HS-5 (cell line): Measurements from ENCODE around the gene POU2AF2.
"Not testable (repeated sequence)": the region's sequence is repeated elsewhere in the genome, so short reads cannot be mapped to it uniquely, and the experiment has no call there.

Source experiments
- DNase-seq: peaks from one replicate; pipeline ENCODE4 v3.0.0-alpha.2; 2012; ENCODE audit warnings: low read depth

Gene POU2AF2

DNA sequence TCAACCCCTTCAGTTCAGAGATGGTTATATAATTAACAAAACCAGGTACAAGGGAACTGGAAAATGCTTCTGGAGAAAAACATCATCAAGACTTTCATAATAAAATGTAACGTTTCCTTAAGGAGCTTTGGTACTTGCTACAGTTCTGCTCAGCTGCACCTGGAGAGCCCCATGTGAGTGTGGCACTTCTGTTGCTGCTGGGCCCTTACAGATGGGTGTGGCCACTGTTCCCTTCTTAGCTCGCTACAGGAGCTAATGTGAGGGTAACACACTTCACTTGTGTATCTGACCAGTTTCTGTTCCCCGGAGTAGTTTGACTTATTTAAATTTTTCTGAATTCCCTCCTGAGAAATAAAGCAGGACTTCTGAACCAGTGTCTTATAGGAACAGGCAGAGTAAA is 56.8 kb downstream of the POU2AF2 start:
- DNase-seq: no peak

- no peak for DNase-seq
Observed at GRCh38 chr11:111303461-111303860, 57.9 kb downstream of the POU2AF2 start.

DNA sequence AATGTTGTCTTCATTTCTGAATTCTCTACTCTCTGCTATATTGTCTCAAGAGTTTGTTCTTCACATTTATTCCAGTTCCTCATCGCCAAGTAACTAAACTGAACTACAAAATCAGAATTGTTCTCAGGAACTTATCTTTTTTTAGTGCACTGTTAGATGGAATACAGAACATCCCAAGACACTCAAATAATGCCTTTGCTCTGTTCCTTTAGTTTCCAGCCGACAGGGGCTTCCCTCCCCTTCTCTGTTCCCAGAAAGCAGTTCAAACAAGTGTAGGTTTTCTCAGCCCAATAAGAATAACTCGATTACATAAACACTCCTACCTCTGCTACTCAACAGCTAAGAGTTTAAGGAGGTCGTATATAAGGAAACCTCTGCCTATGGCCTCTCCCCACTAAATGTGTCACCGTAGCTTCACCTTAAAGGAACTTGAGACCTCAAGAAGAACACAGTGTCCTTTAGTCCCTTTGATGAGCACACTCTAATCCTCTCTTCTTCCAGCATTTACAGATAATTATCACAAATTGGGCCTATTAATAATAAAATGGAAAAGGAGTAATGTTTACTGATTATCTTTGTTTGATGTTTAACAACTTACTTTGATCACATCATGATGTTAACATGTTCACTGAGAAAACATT is 59.8 kb downstream of the POU2AF2 start:
- DNase-seq: no peak

DNA sequence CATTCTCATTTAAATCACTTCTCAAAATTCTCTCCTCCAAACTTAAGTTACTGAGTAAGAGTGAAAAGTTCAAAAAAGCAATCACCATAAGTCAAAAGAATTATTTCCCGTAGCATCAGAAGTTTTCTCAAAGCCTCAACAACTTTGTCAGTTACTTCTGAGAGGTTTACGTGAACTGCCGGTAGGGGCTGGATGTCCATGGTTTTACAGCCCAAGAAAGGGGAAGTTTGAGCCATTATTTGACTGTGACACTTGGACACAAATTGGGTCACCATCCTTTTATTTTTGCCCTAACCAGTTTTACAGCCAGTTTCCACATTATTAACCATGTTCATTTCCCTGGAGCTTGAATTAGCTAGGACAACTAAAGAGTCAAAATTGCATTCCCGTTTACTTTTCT is 60.4 kb downstream of the POU2AF2 start:
- no peak for DNase-seq

GRCh38 chr11:111306321-111306720 is 60.8 kb downstream of the POU2AF2 start:
- no peak for DNase-seq

GRCh38 chr11:111307472-111308108 is 62.1 kb downstream of the POU2AF2 start:
- DNase-seq: no peak

DNA sequence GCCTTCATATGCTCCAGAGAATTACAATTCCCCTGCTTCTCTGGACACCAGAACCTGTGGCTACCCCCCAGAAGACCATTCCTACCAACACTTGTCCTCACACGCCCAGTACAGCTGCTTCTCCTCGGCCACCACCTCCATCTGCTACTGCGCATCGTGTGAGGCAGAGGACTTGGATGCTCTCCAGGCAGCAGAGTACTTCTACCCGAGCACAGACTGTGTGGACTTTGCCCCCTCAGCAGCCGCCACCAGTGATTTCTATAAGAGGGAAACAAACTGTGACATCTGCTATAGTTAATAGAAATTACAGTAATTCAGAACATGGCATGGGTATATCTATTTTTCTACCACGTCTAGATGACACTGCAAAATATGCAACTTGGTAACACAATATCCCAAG is 62.6 kb downstream of the POU2AF2 start:
- DNase-seq: no peak

DNA sequence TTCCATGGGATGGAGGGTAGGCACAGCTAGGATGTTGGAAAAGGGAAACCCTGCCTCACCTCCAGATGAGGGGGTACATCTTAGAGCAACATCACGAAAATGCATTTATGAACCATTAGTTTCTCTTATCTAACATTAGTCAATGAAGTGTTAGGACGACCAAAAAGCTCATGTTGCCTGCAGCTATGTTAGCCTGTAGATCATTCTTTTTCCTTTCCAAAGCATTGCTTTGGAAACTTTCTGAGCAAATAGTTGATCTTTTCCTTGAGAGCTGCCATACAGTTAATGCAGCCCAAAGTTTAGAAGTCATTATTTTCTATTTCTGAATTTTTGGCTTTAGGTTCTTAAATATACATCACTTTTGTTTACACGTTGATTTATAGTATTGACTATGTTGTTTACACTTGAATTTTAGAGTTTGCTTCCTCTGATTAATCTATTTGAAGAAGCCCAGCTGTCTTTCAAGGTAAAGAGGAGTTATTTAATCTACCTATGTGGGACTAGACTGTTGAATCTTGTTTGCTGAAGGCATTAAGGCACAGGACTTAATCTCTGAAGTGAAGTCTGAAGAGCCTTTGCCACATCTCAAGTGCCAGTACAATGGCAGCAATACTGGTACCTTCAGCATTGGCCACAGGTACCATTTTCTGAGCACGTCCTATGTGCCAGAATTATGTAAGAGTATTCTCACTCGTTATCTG is 63.8 kb downstream of the POU2AF2 start:
- DNase-seq: no peak

DNA sequence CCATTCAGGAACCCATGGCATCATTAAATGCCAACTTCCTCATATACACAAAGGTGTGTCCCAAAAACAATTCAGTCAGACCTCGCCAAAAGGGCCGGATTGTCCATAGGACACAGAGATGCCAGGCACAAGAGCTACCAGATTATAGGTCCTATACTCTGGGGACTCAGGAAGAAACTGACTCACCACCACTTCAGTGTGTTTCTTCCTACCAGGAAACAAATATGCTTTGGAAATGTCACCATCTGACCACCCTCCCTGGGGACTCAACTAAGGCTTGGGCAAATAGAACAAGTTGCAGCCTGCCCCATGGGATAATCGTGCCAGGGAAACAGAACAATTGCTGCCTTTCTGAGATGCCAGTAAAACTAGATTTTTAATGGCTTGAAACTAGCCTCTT is 64.6 kb downstream of the POU2AF2 start:
- no peak for DNase-seq

GRCh38 chr11:111310723-111311122 is 65.2 kb downstream of the POU2AF2 start:
- no peak for DNase-seq

GRCh38 chr11:111312076-111312475 is 66.6 kb downstream of the POU2AF2 start:
- no peak for DNase-seq

DNA sequence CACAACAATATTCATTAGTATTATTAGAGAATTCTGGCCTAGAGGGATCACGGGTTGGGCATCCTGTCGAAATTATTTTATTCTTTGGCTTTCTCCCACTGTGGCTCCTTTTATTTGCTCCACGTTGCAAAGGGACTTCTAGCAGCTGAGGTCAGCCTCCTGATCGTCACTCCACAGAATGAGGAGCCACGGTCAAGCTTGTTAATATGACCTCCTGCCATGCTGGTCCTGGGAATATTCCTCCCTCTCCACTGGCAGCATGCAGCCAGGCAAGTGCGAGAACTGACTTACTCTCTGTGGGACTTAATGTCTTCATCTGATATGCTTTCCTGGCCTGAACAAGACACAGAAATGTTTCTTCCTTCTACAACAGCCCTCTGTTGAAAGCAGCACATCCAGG is 73.8 kb downstream of the POU2AF2 start:
- DNase-seq: no peak

DNA sequence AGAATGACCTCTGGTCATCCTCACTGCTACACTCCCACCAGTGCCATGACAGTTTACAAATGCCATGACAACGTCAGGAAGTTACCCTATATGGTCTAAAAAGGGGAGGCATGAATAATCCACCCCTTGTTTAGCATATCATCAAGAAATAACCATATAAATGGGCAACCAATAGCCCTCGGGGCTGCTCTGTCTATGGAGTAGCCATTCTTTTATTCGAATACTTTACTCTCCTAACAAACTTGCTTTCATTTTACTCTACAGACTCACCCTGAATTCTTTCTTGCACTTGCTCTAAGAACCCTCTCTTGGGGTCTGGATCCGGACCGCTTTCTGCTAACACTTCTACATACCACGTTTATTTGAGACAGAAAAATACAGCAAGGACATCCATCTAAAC is 74.7 kb downstream of the POU2AF2 start:
- not testable (repeated sequence) for DNase-seq

DNA sequence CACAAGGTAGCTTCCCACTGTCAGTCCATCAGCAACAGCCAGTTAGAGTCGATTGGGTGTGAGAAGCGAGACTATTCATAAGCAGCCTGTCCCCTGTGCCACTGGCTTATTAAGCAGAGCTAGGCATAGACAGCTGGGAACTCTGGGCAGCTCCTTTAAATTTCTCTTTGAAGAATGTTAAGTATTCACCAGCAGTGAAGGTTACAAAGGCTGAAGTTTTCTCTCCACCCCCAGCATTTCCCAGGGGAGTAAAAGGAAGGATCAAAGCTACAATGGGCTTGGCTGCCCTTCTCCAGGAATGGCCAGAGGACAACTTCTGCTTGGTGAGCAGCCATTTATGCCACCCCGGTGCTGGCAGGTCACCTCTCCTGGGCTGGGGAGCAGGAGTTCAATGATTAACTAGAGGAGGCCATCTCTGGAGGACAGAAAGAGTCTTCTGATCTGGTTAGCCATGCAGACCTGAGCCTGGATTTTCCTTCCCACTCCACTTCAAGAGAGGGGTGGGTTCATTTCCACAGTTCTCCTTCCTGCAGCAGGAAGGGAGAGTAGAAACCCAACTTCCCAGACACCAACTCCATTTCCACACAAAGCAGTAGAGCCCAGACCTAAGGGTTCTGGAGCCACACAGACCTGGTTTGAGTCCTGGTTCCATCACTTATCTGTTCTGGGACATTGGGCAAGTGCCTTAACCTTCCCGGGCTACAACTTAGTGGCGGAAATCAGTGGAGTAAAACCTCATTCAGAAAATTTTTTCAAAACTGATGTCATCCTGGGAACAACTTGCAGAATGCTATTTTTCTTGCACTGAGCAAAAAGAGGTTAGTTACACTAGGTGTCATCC is 75.4 kb downstream of the POU2AF2 start:
- DNase-seq: no peak

- no peak for DNase-seq
Observed at GRCh38 chr11:111322534-111322933, 77.0 kb downstream of the POU2AF2 start.

- DNase-seq: no peak
Observed at GRCh38 chr11:111324277-111324720, 78.8 kb downstream of the POU2AF2 start.

- no peak for DNase-seq
Observed at GRCh38 chr11:111325259-111325658, 79.7 kb downstream of the POU2AF2 start.

GRCh38 chr11:111326824-111327223 is 81.3 kb downstream of the POU2AF2 start:
- no peak for DNase-seq

GRCh38 chr11:111327908-111328624 is 82.5 kb downstream of the POU2AF2 start:
- no peak for DNase-seq

GRCh38 chr11:111329306-111330204 is 84.0 kb downstream of the POU2AF2 start:
- no peak for DNase-seq
